SU-DHL-6 (cell line): ENCODE measurements around the gene SCAF1.

Source experiments
- CTCF ChIP-seq: fragments of 200-600 bp; sonication (generic); IDR thresholded peaks from one replicate; pipeline ENCODE4 v1.5.1; 2017; ENCODE audit warnings: antibody characterized with exemption, mild to moderate bottlenecking, low read length, moderate library complexity; ENCODE audit not compliant: insufficient read depth, poor library complexity, severe bottlenecking
- EZH2phosphoT487 ChIP-seq: fragments of 200-600 bp; sonication (generic), shearing (Covaris generic); conservative IDR thresholded peaks from 2 replicates; pipeline ENCODE4 v1.6.1; 2018; ENCODE audit warnings: mild to moderate bottlenecking, antibody characterized with exemption, low read length, moderate library complexity, mixed read lengths

GRCh38 chr19:49681830-49682229 is 39.8 kb downstream of the SCAF1 start:
- TF ChIP-seq CTCF: no peak
- no peak for TF ChIP-seq EZH2phosphoT487
